ENCODE data around the gene LRP1B.

DNA sequence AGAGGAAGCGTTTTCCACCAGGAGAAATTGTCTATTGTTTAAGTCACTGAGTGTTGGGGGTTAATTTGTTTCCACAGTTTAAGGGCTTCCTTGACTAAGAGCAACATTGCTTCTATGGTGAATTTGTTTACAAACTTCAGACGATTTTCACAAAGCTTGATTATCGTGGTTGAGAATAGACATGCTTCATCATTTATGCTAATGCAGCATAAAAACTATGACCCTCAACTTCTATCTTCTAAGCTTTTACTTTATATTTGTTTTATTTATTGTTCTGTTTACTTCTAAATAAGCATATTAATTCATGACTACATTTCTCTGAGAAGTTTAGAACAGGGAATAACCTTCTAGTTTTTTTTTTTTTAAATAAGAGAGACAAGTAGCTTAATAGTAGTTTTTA lies 483.5 kb downstream of the LRP1B start:
- TF ChIP-seq, protein P1, sequence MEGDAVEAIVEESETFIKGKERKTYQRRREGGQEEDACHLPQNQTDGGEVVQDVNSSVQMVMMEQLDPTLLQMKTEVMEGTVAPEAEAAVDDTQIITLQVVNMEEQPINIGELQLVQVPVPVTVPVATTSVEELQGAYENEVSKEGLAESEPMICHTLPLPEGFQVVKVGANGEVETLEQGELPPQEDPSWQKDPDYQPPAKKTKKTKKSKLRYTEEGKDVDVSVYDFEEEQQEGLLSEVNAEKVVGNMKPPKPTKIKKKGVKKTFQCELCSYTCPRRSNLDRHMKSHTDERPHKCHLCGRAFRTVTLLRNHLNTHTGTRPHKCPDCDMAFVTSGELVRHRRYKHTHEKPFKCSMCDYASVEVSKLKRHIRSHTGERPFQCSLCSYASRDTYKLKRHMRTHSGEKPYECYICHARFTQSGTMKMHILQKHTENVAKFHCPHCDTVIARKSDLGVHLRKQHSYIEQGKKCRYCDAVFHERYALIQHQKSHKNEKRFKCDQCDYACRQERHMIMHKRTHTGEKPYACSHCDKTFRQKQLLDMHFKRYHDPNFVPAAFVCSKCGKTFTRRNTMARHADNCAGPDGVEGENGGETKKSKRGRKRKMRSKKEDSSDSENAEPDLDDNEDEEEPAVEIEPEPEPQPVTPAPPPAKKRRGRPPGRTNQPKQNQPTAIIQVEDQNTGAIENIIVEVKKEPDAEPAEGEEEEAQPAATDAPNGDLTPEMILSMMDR (conservative IDR thresholded peaks at IDR 0.05; ENCODE audit: low read length), result no peak
- no peak for TF ChIP-seq EZH2phosphoT487 (IDR thresholded peaks at IDR 0.05; ENCODE audit: borderline replicate concordance)
